ENCODE results near the gene ROBO1.

The ROBO1 gene

GRCh38 chr3:79038057-79038456, 729.7 kb downstream of the ROBO1 start:
- H3K36me3 ChIP-seq, result no peaks in the 10 kb centered on the region
- no peak overlapping the region for H3K4me3 ChIP-seq (ENCODE audit: low read depth in 1 of 2, low read length in 1 of 2)
- H3K4me1 ChIP-seq (ENCODE audit: control insufficient read depth in 1 of 2, insufficient read depth in 1 of 2, low read depth in 1 of 2, low read length in 1 of 2), result no peaks in the 10 kb centered on the region
- no peaks in the 10 kb centered on the region for H3K9me3 ChIP-seq
- no peak for TF ChIP-seq CTCF (IDR thresholded peaks at IDR 0.05)
- H3K27me3 ChIP-seq, result no peaks in the 10 kb centered on the region
- no peak overlapping the region for H3K27ac ChIP-seq

- H3K4me3 ChIP-seq (ENCODE audit: low read depth in 1 of 2, low read length in 1 of 2), result no peak overlapping the region
- no peaks in the 10 kb centered on the region for H3K36me3 ChIP-seq
- no peak for TF ChIP-seq CTCF (IDR thresholded peaks at IDR 0.05)
- no peak overlapping the region for H3K27ac ChIP-seq
- H3K9me3 ChIP-seq, result no peaks in the 10 kb centered on the region
- H3K27me3 ChIP-seq, result no peaks in the 10 kb centered on the region
- H3K4me1 ChIP-seq (ENCODE audit: control insufficient read depth in 1 of 2, insufficient read depth in 1 of 2, low read depth in 1 of 2, low read length in 1 of 2), result no peaks in the 10 kb centered on the region
These were observed 735.0 kb downstream of the ROBO1 start for GRCh38 chr3:79032686-79033318.

GRCh38 chr3:79030157-79030556, 737.6 kb downstream of the ROBO1 start:
- H3K4me3 ChIP-seq (ENCODE audit: low read depth in 1 of 2, low read length in 1 of 2), result no peak overlapping the region
- H3K4me1 ChIP-seq (ENCODE audit: control insufficient read depth in 1 of 2, insufficient read depth in 1 of 2, low read depth in 1 of 2, low read length in 1 of 2), result no peaks in the 10 kb centered on the region
- no peak for TF ChIP-seq CTCF (IDR thresholded peaks at IDR 0.05)
- no peaks in the 10 kb centered on the region for H3K36me3 ChIP-seq
- H3K27ac ChIP-seq, result no peak overlapping the region
- no peaks in the 10 kb centered on the region for H3K9me3 ChIP-seq
- no peaks in the 10 kb centered on the region for H3K27me3 ChIP-seq

- H3K27me3 ChIP-seq, result no peaks in the 10 kb centered on the region
- H3K9me3 ChIP-seq, result no peaks in the 10 kb centered on the region
- H3K27ac ChIP-seq, result no peak overlapping the region
- no peak for TF ChIP-seq CTCF (IDR thresholded peaks at IDR 0.05)
- no peak overlapping the region for H3K4me3 ChIP-seq (ENCODE audit: low read depth in 1 of 2, low read length in 1 of 2)
- H3K36me3 ChIP-seq, result no peaks in the 10 kb centered on the region
- H3K4me1 ChIP-seq (ENCODE audit: control insufficient read depth in 1 of 2, insufficient read depth in 1 of 2, low read depth in 1 of 2, low read length in 1 of 2), result no peaks in the 10 kb centered on the region
These were observed 738.9 kb downstream of the ROBO1 start for GRCh38 chr3:79028916-79029315.

- no peaks in the 10 kb centered on the region for H3K4me1 ChIP-seq (ENCODE audit: control insufficient read depth in 1 of 2, insufficient read depth in 1 of 2, low read depth in 1 of 2, low read length in 1 of 2)
- H3K27me3 ChIP-seq, result no peaks in the 10 kb centered on the region
- no peak for TF ChIP-seq CTCF (IDR thresholded peaks at IDR 0.05)
- H3K4me3 ChIP-seq (ENCODE audit: low read depth in 1 of 2, low read length in 1 of 2), result no peak overlapping the region
- H3K9me3 ChIP-seq, result no peaks in the 10 kb centered on the region
- H3K27ac ChIP-seq, result no peak overlapping the region
- no peaks in the 10 kb centered on the region for H3K36me3 ChIP-seq
These were observed 740.2 kb downstream of the ROBO1 start for GRCh38 chr3:79027593-79027992.

- Histone ChIP-seq H3K4me3 (ENCODE audit: low read depth in 1 of 2, low read length in 1 of 2) (no peak overlapping the region), H3K27me3 (peaks cover 52% of the 10 kb centered on the region), H3K36me3 (no peaks in the 10 kb centered on the region), H3K27ac (no peak overlapping the region), H3K9me3 (no peaks in the 10 kb centered on the region), H3K4me1 (ENCODE audit: control insufficient read depth in 1 of 2, insufficient read depth in 1 of 2, low read depth in 1 of 2, low read length in 1 of 2) (no peaks in the 10 kb centered on the region)
- TF ChIP-seq CTCF (IDR thresholded peaks at IDR 0.05), result no peak
These were observed 747.9 kb downstream of the ROBO1 start for GRCh38 chr3:79019924-79020173.
